ENCODE measurements around the gene C19orf12. TPM values are rescaled to one million over a fixed set of nuclear protein-coding genes. Genes with fewer than 3 reads are reported as not detected.

The C19orf12 gene
- total and polyA plus RNA-seq, 2 donors (not counting 3 experiments of a cell fraction or from before 2014, with no cell fraction given) = 20.4 to 22.9 TPM

DNA sequence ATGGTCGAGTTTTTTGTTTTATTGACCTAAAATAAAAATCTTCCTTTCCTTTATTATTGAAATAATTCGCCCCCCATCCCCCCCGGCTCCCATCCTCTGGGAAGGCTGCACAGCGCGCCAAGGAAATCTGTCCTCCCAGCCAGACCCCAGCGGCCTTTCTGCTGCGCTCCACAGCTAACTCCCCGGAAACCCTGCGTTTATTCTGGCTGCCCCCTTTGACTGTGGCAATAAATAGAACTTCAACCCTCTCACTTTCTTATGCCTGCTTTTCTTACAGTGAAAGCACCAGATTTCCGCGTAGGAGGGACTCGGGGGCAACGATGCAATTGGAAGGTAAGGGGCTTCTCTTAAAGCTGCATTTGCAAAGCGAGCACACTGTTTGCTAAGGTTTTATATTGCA is 9.7 kb upstream of the C19orf12 start:
- H4K20me1 ChIP-seq (replicated peaks; ENCODE audit: control insufficient read depth, extremely low read depth, insufficient read depth, low read length) = no peaks in the 10 kb centered on the region
- H3K9ac ChIP-seq (replicated peaks; ENCODE audit: extremely low read depth, insufficient read depth, low read length) = no peak overlapping the region
- H3K27ac ChIP-seq (ENCODE audit: insufficient read depth, low read depth, low read length) = no peak overlapping the region
- no peak overlapping the region for H3K4me3 ChIP-seq (replicated peaks in 1 of 3; ENCODE audit: insufficient read depth in 1 of 3, low read depth in 1 of 3, low read length in 3 of 3)
- no peaks in the 10 kb centered on the region for H3K79me2 ChIP-seq (ENCODE audit: control insufficient read depth, insufficient read depth, low read length)
- dilution Hi-C loops (cut with MboI; ENCODE audit: extremely low pct_ligation_motif_present, low sequenced_read_pairs) (loop anchor here (25.0 kb wide), 1 partner anchor 913 kb away; no protein-coding TSS in a partner anchor), intact Hi-C loops (cut with micrococcal nuclease) (no loop called here)
- FAIRE-seq (no peak), DNase-seq (ENCODE audit: low read depth, low spot score) (no peak)
- no TSS peak for BruUV-seq (replicated peaks)
- ChIA-PET CTCF (interaction anchor here (1.1 to 2.9 kb wide), 4 partner anchors 8 to 35 kb away, joined by 3 to 17 read pairs (median 6); no protein-coding TSS in a partner anchor), POLR2A (interaction anchor here (1.3 kb wide), 1 partner anchor 118 kb away, joined by 5 read pairs; the partner anchor contains the start of gene POP4)
- no peak overlapping the region for H2AFZ ChIP-seq (ENCODE audit: low read depth, low read length)
- no peaks in the 10 kb centered on the region for H3K9me1 ChIP-seq (replicated peaks; ENCODE audit: control insufficient read depth, extremely low read depth, insufficient read depth, low read length)
- no peaks in the 10 kb centered on the region for H3K9me3 ChIP-seq (replicated peaks; ENCODE audit: control insufficient read depth, insufficient read depth, low read length)
- no peak overlapping the region for H3K4me2 ChIP-seq (ENCODE audit: insufficient read depth, low read length)
- H3K27me3 ChIP-seq (ENCODE audit: control insufficient read depth in 2 of 2, insufficient read depth in 2 of 2, low read length in 2 of 2) = peaks cover 20 to 24% of the 10 kb centered on the region in 2 experiments
- H3K36me3 ChIP-seq (ENCODE audit: control insufficient read depth in 2 of 2, extremely low read depth in 1 of 2, insufficient read depth in 2 of 2, low read length in 2 of 2) = no peaks in the 10 kb centered on the region
- TF ChIP-seq GATA2 (IDR thresholded peaks at IDR 0.05; ENCODE audit: insufficient read depth, insufficient read length, low read depth, low read length) (no peak), POLR2AphosphoS5 (IDR thresholded peaks at IDR 0.05; ENCODE audit: insufficient read depth, low read depth, low read length) (no peak), MYC (IDR thresholded peaks at IDR 0.05; ENCODE audit: low read depth, low read length) (no peak), POLR2A (IDR thresholded peaks at IDR 0.05; ENCODE audit: low read depth, low read length) (no peak), EZH2 (IDR thresholded peaks at IDR 0.05; ENCODE audit: borderline replicate concordance, low read depth, low read length, severe bottlenecking) (no peak), FOS (IDR thresholded peaks at IDR 0.05; ENCODE audit: borderline replicate concordance, insufficient read depth, low read length) (no peak), JUN (IDR thresholded peaks at IDR 0.05; ENCODE audit: borderline replicate concordance, insufficient read depth, insufficient read length, low read depth) (no peak)
- TF ChIP-seq, protein P1, sequence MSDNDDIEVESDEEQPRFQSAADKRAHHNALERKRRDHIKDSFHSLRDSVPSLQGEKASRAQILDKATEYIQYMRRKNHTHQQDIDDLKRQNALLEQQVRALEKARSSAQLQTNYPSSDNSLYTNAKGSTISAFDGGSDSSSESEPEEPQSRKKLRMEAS (IDR thresholded peaks at IDR 0.05; ENCODE audit: insufficient read depth, insufficient read length) = no peak
- TF ChIP-seq, protein P2, sequence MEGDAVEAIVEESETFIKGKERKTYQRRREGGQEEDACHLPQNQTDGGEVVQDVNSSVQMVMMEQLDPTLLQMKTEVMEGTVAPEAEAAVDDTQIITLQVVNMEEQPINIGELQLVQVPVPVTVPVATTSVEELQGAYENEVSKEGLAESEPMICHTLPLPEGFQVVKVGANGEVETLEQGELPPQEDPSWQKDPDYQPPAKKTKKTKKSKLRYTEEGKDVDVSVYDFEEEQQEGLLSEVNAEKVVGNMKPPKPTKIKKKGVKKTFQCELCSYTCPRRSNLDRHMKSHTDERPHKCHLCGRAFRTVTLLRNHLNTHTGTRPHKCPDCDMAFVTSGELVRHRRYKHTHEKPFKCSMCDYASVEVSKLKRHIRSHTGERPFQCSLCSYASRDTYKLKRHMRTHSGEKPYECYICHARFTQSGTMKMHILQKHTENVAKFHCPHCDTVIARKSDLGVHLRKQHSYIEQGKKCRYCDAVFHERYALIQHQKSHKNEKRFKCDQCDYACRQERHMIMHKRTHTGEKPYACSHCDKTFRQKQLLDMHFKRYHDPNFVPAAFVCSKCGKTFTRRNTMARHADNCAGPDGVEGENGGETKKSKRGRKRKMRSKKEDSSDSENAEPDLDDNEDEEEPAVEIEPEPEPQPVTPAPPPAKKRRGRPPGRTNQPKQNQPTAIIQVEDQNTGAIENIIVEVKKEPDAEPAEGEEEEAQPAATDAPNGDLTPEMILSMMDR (IDR thresholded peaks at IDR 0.05; ENCODE audit: extremely low read depth in 1 of 2, insufficient read depth in 1 of 2, low read depth in 1 of 2, low read length in 2 of 2) = no peak
- H3K4me1 ChIP-seq (ENCODE audit: control insufficient read depth, extremely low read depth, insufficient read depth, low read length) = no peaks in the 10 kb centered on the region
